A549 treated with Hydrocortisone at 1 μM for 4 hours (cell line): ENCODE results near the gene CCDC13. TPM values are rescaled to one million over a fixed set of nuclear protein-coding genes. Genes with fewer than 3 reads are reported as not detected.

Source experiments
- total RNA-seq: library from RNA; stranded (reverse); fragments of 200-300 nt; extraction: Qiagen RNA extraction; gene quantifications from 5 replicates; pipeline ENCODE4 v1.2.3, GENCODE V29; 2022

Gene CCDC13
- 0.30 to 0.54 TPM (median 0.35 TPM) in 5 replicates for total RNA-seq

GRCh38 chr3:42772670-42773408 is at the start of gene CCDC13:
TSS of gene CCDC13 (minus strand) at chr3:42773253. CDS start at chr3:42758345, 14,908 bp downstream.

GRCh38 chr3:42809202-42809601 is 36.1 kb upstream of the CCDC13 start, which contains the start of gene ACKR2:
TSS of gene ACKR2 (plus strand) at chr3:42809445. CDS start at chr3:42864503, 55,058 bp downstream.

DNA sequence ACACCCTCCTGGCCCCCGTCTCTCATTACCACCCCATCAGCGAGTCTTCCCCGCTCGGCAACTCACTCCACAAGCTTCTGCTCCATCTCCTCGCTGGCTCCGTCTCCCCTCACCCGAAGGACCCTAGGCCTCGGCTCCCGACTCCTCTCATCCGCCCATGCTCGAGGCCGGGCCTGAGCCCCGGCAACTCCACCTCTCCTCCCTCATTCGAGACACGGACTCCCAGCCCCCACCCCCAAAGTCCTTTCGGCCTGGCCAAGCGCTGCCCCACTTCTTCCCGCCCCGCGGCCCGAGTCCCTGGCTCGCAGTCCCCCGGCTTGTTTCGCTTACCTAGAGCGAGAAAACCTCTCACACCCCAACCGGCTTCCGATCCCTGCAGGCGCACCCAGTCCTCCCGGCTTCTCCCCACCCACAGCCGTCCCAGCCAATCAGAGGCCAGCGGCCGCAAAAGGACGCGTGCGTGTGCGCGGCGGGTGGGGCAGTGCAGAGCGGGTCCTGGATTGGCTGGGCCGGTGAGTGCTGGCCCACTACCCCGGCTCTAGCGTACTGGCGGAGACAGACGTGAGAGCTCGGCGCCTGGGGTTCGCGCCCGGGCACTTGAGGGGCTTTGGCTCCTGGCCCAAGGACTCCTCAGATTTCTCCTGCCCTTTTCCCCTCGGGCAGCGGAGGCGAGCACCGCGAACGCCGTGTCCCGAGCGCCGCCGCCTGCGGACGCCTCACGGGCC is 31.2 kb upstream of the CCDC13 start, which contains the start of gene HIGD1A:
Gene HIGD1A, minus strand, starts transcription at position 385 of the 725 bp plus-strand sequence. CDS start 10,237 bp downstream, outside the sequence.

Other genes with a start within 250 kb of the CCDC13 start
- 29.4 to 36.9 TPM (median 35.3 TPM) in 5 replicates for gene SEC22C, start 191.3 kb downstream of the CCDC13 start, total RNA-seq
- 18.5 to 19.9 TPM (median 18.7 TPM) in 5 replicates for gene SS18L2, start 182.4 kb downstream of the CCDC13 start, total RNA-seq
- 8.5 to 12.8 TPM (median 11.0 TPM) in 5 replicates for gene NKTR, start 172.6 kb downstream of the CCDC13 start, total RNA-seq
- 5.5 to 6.7 TPM (median 6.0 TPM) in 5 replicates for gene ZBTB47, start 119.6 kb downstream of the CCDC13 start, total RNA-seq
- gene KLHL40, start 87.7 kb downstream of the CCDC13 start, total RNA-seq = not detected in 5 replicates
- not detected in 5 replicates for gene HHATL, start 70.5 kb downstream of the CCDC13 start, total RNA-seq
- 67.3 to 97.6 TPM (median 74.1 TPM) in 5 replicates for gene HIGD1A, start 31.2 kb upstream of the CCDC13 start, total RNA-seq
- 0.12 to 0.14 TPM (median 0.13 TPM) in 3 of 5 replicates, not detected in the others for gene ACKR2, start 36.2 kb upstream of the CCDC13 start, total RNA-seq
- gene CYP8B1, start 102.6 kb upstream of the CCDC13 start, total RNA-seq = not detected in 5 replicates
- gene ZNF662, start 132.9 kb upstream of the CCDC13 start, total RNA-seq = not detected in 5 replicates
- gene GASK1A, start 206.1 kb upstream of the CCDC13 start, total RNA-seq = not detected in 5 replicates